Central memory CD4-positive, alpha-beta T cell (primary cell): Measurements from ENCODE around the gene GALNT15.
A peak's percentile ranks its signal among the peaks of the same experiment; 100 is the strongest.

Experiments
- DNase-seq: peaks from one replicate; pipeline ENCODE4 v3.0.0; 2022

Gene GALNT15

DNA sequence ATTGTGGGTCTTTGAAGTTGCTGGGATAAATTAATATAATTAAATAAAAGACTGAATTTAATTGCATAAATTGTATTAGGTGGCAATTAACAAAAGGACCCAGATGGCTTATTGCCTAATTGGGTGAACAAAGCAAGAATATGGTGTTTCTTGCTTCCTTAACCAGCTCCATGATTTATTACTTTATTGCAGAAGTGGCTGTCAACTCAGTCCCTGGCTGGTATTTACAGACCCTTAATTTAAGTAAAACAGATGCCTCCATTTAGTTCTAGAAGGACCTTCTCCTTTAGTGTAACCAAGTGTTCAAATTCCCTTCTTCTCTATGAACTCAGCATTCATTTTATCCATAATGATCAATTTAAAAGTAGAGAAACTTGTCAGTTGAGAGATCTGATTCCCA lies 55.2 kb downstream of the GALNT15 start:
- no peak for DNase-seq

DNA sequence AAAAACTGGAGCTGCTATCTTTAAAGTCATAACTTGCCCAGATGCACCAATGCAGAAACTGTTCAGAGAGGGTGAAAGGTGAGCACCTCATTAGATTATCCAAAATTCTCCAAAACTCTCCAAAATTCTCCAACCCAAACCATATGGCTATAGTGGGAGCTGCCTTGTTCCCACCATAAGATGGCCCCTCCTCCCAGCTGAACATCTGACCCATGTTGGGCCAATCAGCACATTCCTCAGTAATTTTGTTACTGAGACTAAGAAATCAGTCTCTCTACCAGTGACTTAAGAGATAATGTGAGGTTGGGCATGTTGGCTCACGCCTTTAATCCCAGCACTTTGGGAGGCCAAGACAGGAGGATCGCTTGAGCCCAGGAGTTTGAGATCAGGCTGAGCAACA lies 57.5 kb downstream of the GALNT15 start:
- no peak for DNase-seq

DNA sequence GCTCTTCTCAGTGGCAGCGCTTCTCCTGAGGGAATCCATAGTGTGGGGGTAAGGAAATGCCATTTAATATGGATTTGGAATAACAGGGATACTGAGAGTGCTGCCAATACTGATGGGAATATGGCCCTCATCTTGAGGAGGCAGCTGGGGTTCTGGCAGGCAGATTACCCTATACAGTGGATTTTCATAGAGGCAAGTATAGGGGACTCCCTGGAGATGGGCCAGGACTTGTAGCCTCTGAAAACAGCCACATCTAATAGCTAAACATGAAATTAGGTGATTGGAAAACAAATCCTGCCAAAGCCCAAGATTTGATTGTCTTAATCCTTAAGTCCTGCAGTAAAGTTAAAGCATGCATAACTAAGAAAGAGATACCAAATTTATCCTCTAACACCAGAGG lies 59.3 kb downstream of the GALNT15 start:
- no peak for DNase-seq

DNA sequence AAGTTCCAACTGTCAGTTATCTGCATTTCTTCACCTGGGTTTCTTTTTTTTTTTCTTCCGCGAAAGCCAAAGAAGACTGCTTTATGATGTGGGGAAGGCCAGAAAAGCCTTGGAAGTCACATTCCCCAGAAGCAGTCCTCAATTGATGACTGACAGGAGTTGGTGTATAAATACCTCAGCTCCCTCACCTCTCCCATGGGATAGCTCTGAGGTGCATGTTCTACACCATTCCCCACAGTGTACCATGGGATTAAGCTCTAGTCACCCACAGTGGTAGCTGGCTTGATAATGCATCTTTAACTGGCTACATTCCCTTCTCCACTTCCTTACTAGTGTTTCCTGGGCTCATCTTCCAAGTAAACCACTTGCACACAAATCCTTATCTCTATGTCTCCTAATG lies 59.8 kb downstream of the GALNT15 start:
- DNase-seq, result no peak

DNA sequence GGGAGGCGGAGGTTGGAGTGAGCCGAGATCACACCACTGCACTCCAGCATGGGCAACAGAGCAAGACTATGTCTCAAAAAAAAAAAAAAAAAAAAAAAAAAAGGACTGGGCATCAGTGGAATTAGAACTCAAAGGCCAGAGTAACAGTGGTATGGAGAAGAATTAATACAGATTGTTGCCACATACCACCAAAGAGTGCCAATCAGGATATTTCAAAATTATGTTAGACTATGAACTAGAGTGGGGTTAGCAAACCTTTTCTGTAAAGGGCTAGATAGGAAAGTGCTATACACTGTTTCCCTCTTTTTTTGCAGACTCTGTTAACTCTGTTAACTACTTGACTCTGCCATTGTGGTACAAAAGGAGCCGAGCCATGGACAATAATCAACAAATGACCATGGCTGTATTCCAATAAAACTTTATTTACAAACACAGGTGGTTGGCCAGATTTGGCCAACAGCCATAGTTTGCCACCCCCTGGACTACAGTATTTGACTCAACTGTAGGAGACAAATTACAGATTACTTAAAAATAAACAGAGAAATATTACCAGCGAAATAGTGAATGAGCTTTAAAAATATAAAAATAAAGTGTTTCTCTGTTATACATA lies 61.7 kb downstream of the GALNT15 start:
- no peak for DNase-seq

DNA sequence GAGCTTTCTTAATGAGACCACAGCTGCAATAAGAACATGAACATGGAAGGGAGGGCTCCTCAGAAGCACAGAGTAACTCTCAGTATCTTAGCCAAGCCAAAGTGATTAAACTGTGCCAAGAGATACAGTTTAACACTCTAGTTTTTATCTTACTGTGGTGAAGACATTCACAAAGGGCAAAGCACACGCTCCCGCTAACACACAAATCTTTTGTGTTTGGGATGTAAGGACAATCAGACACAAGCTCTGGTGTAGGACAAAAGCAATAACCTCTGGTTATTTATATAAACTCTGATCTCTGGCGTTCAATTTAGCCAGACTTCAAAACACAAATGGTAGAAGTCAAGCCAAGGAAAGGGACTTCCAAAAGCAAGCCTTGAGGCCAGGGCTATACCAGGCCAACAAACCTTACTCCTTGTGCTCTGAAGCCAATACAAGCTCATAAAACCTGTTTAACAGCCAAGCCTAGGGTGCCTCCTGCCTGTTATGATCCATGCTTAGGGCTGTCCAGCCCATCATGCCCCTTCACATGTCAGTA lies 62.4 kb downstream of the GALNT15 start:
- DNase-seq, result no peak

DNA sequence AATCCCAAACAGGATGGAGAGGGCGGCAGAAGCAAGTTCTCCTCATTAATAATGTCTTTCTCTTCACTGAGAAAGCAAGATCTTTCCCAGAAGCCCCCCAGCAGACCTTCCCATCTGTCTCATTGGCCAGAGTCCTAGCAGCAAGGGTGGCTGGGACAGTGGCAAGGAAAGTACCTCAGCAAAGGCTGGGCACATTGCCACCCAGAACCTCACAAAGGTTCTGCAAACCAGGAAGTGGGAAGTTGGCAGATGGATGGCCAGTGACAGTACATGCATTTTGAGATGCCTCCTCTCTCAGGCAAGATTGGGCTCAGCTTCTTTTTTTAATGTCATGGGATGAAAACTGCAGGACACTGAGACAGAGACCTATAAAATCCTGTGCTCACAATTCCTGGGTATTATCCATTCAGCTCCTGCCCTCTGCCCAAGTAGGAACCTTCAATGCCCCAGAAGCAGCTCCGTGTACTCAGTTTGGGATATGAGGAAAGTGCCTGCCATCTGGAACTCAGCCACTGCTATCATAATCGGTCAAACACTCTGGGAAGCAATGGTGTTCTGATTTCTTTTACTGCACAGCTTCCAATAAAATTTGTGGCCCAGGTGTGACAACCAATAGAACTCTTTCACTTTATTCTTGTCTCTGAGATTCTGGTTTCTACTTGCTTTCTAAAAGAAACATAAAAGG lies 64.7 kb downstream of the GALNT15 start:
- no peak for DNase-seq

DNA sequence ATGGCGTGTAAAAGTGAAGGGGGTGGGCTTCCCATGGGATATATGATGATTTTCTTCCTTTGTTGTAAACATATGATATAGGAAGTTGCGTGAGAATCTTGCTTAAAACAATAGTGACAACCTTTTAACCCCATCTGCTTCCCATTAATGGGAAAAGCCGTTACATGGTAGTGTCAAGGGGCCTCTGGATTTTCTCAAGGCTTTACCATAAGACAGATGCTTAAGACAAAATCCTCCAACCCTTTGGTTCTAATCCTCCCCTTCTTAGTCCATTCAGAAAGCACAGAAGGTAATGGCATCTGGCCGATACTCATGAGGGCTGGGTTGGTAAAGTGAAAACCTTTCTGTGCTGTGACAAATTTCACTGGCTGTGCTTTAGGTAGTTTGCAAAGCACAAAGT lies 65.3 kb downstream of the GALNT15 start:
- no peak for DNase-seq

DNA sequence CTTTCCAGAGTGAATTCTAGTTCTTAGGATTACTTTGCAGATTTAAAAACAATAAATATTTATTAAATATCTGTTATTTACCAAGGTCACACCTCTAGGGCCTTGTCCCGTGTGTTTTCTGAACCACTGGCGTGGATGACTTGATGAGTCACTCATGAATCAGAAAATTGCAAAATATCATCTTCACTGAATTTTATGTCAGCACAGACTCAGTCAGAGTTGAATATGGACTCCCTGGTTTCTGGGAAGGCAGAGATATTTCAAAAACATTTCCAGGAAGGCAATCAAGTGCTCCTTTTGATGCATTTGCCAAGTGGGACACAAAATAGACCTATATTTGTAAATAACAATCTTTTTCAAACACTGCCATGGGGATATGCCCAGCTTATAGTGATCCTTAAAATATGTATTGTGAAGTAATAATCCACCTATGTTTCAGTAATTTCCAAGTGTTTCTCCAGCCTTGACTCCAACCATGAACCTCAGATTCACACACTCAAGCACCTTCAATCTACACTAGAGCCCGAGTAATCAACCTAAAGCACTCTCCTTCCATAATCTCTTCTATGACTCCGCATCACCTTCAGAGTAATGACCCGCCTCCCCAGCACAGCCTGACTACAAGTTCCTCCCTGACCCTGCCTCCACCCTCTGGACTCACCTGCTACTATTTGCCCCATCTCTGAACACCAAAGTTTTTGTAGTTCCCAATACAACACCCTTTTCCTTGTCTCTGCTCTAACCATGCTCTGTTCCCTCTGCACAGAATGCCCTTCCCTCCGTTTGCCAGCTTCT lies 65.9 kb downstream of the GALNT15 start:
- no peak for DNase-seq

DNA sequence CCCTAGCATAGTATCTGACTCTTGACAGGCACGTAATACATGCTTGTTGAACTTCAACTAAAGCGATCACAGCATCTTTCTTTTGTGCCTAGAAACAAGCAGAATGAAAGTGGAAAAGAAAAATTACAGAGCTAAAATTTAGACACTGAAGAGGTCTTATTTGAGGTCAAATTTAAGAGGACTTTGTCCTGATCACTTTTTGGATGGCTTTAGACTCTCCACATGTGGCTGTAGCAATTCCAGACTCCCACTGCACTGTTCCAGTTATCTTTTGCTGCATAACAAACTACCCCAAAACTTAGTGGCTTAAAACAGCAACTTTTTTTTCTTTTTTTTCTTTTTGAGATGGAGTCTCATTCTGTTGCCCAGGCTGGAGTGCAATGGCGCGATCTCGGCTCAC lies 66.7 kb downstream of the GALNT15 start:
- DNase-seq, result no peak

DNA sequence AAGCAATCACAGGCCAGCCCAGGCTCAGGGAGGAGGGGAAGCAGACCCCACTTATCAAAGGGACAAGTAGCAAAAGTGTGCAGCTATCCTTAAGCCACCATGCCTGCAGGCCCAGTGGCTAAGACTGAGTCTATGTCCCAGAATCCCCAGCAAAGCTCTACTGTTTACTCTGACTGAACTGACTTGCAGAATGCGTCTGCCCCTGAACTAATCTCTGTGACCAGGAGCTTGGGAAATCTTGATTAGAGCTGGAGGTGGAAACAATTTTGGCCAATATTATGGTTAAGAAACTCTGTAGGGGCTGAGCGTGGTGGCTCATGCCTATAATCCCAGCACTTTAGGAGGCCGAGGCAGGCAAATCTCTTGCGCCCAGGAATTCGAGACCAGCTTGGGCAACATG lies 67.7 kb downstream of the GALNT15 start:
- no peak for DNase-seq

DNA sequence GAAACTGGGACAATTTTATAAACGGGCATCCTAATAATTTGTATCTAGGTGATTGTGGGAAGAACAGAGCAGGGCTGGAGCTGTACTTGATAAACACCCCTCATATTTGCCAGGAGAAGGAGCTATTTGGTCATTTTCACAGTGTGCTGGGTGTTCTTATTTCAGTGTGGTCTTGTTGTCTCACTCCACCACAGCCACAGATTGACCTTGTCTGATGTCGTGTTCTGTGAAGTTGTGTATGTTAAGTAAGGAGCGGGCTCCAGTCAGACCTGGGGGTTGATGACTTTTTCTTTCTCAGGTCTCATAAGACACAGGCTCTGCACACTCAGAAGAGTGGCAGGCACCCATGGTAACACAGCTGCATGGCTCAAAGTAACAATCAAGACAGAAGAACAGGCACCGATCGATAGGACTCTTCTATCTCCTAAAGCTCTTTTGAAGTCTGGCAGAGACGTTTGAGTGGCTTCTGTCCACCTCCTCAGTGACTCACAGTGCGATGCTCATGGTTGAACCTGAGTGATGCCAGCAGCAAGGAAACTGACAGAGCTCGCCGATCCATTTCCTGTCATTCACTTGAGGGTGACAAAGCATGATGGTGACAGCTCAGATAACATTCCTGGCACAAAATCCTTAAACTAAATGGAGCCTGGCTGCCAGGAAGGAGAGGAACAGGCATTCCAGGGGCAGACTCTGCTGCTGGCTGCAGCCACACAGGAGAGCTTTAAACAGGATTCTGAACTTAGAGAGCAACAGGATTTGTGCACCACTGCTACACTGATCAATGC lies 69.4 kb downstream of the GALNT15 start:
- DNase-seq, result no peak

DNA sequence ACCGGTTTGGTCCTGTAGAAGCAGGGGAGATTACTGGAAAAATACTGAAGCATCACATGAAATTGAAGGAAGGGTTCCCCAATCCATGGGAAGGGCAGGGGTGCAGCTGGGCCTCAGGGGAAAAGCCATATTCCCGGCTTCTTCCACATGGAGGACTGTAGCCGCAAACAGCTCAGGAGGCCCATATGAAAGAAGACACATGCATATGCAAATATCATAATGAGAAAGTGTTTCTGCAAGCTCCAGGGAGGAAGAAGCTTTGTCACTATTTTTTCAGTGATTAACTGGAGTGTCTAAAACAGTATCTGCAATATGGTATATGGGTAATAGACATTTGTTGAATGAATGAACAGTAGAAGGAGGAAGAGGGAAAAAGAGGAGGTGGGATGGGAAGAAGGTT lies 71.1 kb downstream of the GALNT15 start:
- DNase-seq, result no peak

DNA sequence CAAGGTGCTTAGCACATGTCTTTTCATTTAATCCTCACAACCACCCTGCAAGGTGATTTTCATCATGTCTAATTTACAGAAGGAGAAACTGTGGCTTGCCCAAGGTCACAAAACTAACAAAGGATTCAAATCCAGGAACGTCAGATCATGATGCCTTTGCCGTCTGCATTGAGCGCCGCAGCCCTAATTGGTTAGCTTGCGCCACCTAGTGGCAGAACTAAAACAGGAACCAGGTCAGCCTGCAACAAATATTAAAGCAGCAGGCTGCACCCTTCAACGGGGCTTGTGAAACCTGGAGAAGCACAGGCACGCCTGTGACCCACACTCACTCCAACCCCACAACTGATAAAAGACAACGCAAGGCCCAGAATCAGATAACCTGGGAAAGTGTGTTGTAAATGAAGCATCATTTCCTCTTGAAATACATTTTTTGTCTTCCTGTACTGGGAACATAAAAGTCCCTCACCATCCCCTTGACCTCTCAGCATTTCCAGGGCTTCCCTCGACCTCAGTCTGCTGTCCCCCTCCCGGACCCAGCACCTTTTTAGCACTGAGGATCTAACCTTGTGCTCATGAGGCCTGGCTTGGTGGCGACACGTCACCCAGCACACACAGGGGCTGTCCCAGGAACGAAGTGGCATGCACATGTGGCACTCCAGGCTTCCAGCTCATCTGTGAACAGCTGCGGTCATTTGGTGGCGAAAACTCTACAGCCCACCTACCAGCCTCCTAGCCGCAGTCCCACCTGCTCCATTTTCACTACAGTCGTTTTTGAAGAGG lies 73.0 kb downstream of the GALNT15 start:
- peak; percentile 64 for DNase-seq

DNA sequence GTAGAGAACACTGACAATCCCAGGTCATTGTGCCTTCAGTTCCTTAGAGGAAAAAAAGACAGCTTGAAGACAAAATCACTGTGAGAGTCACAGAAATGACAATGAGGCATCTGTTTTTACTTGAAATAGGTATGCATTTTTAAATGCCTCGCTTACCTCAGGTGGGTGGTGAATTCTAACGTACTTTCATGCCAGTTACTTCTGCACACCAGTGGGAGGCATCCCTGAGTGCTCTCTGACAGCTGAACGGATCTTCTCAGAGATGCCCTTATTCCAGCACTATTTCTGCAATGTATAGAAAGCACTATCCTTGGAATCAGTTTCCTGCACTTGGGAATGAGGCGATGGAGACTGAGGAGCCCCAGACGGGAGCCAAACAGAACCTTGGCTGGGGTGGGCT lies 74.1 kb downstream of the GALNT15 start:
- DNase-seq, result no peak

DNA sequence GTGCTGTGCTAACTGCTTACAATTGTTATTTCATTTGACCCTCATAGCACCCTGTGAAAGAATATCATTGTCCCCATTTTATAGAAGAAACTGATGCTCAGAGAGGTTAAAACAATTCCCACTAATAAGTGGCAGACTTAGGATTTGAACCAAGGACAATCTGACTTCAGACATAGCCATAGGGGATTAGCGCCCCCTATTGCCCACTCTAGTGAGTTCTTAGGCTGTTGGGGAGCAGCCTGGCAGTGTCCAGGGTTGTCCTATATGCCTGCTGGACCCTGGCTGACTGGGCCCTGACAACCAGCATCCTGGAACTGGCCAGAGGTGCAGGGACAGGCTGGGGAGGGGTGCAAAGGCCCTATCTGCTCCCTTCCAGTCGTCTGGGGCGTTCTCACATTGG lies 74.9 kb downstream of the GALNT15 start:
- no peak for DNase-seq

DNA sequence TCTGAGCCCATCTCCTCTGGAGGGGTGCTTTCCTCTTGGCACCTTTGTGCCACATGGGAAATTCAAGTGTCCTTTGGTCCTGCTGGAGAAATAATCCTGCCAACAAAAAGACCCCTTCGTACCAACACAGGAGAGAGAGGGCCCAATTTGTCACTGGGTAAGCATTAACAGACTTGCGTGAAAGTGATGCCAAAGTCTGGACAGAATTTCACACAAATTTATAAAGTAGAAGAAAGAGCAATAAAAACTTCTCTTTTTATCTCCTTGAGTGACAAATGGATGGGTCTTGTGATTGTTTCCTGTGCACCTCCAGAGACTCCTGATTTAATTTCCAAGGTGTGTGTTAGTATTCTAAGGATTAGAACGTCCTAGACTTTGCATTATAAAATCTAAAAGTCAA lies 75.4 kb downstream of the GALNT15 start:
- DNase-seq, result no peak

DNA sequence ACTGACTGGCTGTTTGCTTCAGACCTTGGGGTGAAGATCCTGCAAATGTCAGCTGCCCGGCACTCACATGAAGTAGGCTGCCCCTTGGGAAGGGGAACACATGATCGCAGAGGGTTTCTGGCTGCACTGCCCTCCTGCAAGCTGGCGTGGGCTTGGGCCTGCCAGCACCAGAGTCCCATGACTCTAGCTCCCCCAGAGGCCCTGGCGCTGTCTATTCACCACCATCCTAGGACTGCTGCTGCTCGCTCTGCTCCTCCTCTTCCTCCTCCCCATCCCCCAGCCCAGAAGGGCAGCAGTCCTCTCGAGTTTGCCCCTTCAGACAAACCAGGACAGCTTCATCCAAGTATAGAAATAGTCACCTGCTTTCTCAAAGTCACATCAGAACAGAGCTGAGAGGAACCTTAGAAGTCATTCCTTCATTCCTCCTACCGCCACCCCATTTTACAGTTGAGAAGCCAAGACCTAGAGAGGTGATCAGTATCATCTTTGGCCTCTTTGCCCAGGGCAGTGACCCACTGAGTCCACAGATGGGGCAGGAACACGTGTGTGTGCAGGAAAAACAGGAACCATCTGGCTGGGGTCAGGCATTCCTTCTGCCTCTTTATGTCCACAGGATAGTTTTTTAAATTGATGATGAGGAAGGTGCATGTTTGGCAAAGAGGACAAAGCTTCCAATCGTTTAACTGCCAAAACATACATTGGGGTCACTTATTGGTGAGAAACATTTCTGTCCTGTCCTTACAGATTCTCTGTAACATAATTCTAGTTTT lies 77.0 kb downstream of the GALNT15 start:
- no peak for DNase-seq

DNA sequence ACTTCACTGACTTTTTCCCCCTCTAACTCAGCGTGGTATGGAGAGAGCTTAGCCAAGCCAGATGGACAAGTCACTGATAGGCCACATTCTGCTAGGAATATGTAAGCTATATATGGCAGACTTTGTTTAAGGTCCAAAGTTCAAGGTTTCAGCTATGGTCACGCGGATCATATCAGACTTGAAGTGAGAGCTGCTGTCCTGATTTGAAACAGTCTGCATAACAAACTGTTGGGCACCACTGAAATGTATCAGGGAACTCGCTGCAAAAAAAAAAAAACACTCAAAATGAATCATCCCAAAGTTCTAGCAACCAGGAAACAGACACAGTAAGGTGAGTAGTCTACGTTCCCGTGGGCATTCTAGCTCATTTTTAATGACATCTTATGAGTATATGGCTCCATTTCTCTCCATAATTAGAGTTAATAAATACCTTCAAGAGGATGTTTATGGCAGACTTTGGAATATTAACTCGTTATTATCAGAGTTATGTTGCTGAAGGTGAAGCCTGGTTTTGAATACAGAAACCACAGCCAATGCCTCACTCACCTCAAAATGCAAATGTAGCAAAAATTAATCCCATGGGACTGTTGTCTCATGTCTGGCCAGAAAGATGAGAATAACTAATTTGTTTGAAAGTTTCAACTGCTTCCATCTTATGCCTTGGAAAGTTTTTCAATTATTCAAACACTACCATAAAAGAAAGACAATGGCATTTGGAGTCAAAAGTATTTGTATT lies 77.9 kb downstream of the GALNT15 start:
- no peak for DNase-seq

DNA sequence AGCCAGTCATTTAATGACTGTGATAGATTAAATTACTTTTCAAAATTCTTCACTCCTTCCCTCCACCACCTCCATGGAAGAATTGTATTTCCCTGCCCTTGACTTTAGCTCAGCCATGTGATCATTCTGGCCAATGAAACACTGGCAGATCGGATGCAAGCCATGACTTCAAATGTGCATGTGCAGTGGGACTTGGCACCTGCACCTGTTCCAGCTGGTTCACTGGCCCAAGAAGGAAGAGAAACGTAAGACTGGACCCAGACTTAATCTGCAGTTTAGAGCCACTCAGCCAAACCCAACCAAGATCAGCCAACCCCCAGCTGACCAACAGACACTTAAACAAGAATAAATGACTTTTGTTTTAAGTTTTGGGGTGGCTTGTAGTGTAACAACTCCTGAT lies 78.5 kb downstream of the GALNT15 start:
- DNase-seq, result no peak

DNA sequence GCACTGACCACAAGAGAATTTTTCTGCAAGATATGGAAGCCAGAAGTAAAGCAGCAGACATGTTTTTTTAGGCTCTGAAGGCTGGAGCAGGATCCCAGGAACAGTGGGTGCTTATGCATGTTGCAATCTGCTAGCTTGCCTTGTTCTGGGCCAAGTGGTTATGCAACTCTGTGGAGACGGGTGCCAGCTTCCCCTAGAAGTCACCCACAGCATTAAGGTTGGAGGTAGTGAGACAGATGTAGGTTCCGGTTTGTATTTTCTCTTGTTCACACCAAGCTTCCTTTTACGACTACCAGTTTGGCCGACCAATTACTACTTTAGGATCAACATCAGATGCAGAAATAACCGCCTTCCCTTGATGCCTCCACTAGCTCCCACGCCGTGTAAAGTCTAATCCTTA lies 79.1 kb downstream of the GALNT15 start:
- no peak for DNase-seq
